CD4-positive, alpha-beta memory T cell (primary cell): ENCODE measurements around the gene PLCL1. TPM values are rescaled to one million over a fixed set of nuclear protein-coding genes. Genes with fewer than 3 reads are reported as not detected.

Experiments used
- CTCF ChIA-PET: fragments of 350-600 bp; sonication (Branson Sonifier 250); formaldehyde crosslinking; loops from one replicate; lab custom pipeline; 2021; ENCODE audit warnings: inconsistent platforms; ENCODE audit not compliant: partially characterized antibody; lab: Charles Lee
- POLR2A ChIA-PET: fragments of 350-600 bp; sonication (Branson Sonifier 250); formaldehyde crosslinking; loops from one replicate; lab custom pipeline; 2021; ENCODE audit not compliant: partially characterized antibody; lab: Charles Lee
- DNase-seq, 5 donors: peaks; one replicate each; pipeline versions ENCODE4 v3.0.0 to v3.0.0-alpha.2; 2020 to 2022; ENCODE audit warnings: mixed read lengths in 1 of 5
- H3K27ac ChIP-seq: one replicate; pipeline ENCODE4 v1.7.0; 2013; ENCODE audit warnings: low read depth, low read length
- H3K27me3 ChIP-seq: 2 replicates; pipeline ENCODE4 v1.7.0; 2013; ENCODE audit warnings: mild to moderate bottlenecking, low read length, moderate library complexity; ENCODE audit not compliant: insufficient read depth
- H3K36me3 ChIP-seq: 2 replicates; pipeline ENCODE4 v1.7.0; 2013; ENCODE audit warnings: mild to moderate bottlenecking, low read length, moderate library complexity; ENCODE audit not compliant: insufficient read depth
- H3K4me1 ChIP-seq: 2 replicates; pipeline ENCODE4 v1.7.0; 2013; ENCODE audit warnings: mild to moderate bottlenecking, low read length, moderate library complexity; ENCODE audit not compliant: insufficient read depth
- H3K4me3 ChIP-seq, 2 donors: one replicate each; pipeline ENCODE4 v1.7.0; 2013; ENCODE audit warnings: low read length in 2 of 2, mild to moderate bottlenecking in 1 of 2
- H3K9me3 ChIP-seq, 2 donors: one replicate each; pipeline ENCODE4 v1.7.0; 2013; ENCODE audit warnings: low read length in 2 of 2, control low read depth in 1 of 2; ENCODE audit not compliant: control insufficient read depth in 1 of 2
- H3K27ac Mint-ChIP-seq, 7 donors: one replicate each; pipeline ENCODE4 v1.8.0; 2020 to 2021; ENCODE audit warnings: mixed read lengths in 7 of 7, mild to moderate bottlenecking in 6 of 7, inconsistent platforms in 3 of 7, moderate library complexity in 3 of 7
- H3K27me3 Mint-ChIP-seq, 2 donors: one replicate each; pipeline ENCODE4 v1.8.0; 2020 to 2021; ENCODE audit warnings: mixed read lengths in 2 of 2
- H3K36me3 Mint-ChIP-seq, 2 donors: one replicate each; pipeline ENCODE4 v1.8.0; 2020 to 2021; ENCODE audit warnings: mixed read lengths in 2 of 2, inconsistent platforms in 1 of 2, mild to moderate bottlenecking in 1 of 2
- H3K4me1 Mint-ChIP-seq, 4 donors: one replicate each; pipeline ENCODE4 v1.8.0; 2020 to 2021; ENCODE audit warnings: mixed read lengths in 4 of 4, mild to moderate bottlenecking in 1 of 4
- H3K4me3 Mint-ChIP-seq, 8 donors: one replicate each; pipeline ENCODE4 v1.8.0; 2020 to 2021; ENCODE audit warnings: mixed read lengths in 8 of 8, mild to moderate bottlenecking in 7 of 8, moderate library complexity in 6 of 8, inconsistent platforms in 3 of 8
- H3K9me3 Mint-ChIP-seq, 8 donors: one replicate each; pipeline ENCODE4 v1.8.0; 2020 to 2021; ENCODE audit warnings: mixed read lengths in 8 of 8, mild to moderate bottlenecking in 5 of 8, inconsistent platforms in 3 of 8, moderate library complexity in 1 of 8
- intact Hi-C: fragments of 100-400 bp; cut with micrococcal nuclease; formaldehyde crosslinking; loops from one replicate; pipeline ENCODE4 v1.15.1; 2023
- polyA plus RNA-seq, 2 donors: library from polyadenylated mRNA; unstranded; fragments of 300-500 nt; fragmentation: Illumina TruSeq; gene quantifications; one replicate each; pipeline ENCODE4 v1.2.3, GENCODE V29; 2021
- total RNA-seq, 2 experiments: library from RNA; stranded (reverse); gene quantifications; one replicate each; pipeline ENCODE4 v1.2.3, GENCODE V29; 2021

PLCL1 gene
- total and polyA plus RNA-seq, 4 experiments from 2014 or later: 5.5 to 17.6 (median 12.4) TPM

GRCh38 chr2:197965756-197966155, 161.4 kb downstream of the PLCL1 start:
- Histone ChIP-seq H3K4me3 (no peak overlapping the region), H3K27me3 (no peaks in the 10 kb centered on the region), H3K27ac (no peak overlapping the region), H3K36me3 (no peaks in the 10 kb centered on the region), H3K9me3 (no peaks in the 10 kb centered on the region), H3K4me1 (no peaks in the 10 kb centered on the region)
- POLR2A ChIA-PET: no interaction called here
- no peak for DNase-seq
- Mint-ChIP-seq H3K27ac (no peak overlapping the region), H3K36me3 (peaks cover 21 to 45% of the 10 kb centered on the region in 2 donors), H3K9me3 (peaks cover 6 to 38% (median 33%) of the 10 kb centered on the region in 8 donors), H3K27me3 (no peaks in the 10 kb centered on the region), H3K4me1 (peaks cover 3 to 17% (median 9%) of the 10 kb centered on the region in 4 donors), H3K4me3 (peak overlapping the region in 1 of 8 donors; percentile 13)
- intact Hi-C loops: no loop called here
- CTCF ChIA-PET: no interaction called here

- Mint-ChIP-seq H3K36me3 (peaks cover 16 to 40% of the 10 kb centered on the region in 2 donors), H3K9me3 (peaks cover 0 to 20% (median 17%) of the 10 kb centered on the region in 8 donors), H3K4me1 (peaks cover 0 to 21% (median 7%) of the 10 kb centered on the region in 4 donors), H3K4me3 (no peak overlapping the region), H3K27ac (peak overlapping the region in 1 of 7 donors; percentile 19), H3K27me3 (no peaks in the 10 kb centered on the region)
- Histone ChIP-seq H3K4me3 (no peak overlapping the region), H3K36me3 (no peaks in the 10 kb centered on the region), H3K4me1 (no peaks in the 10 kb centered on the region), H3K27ac (no peak overlapping the region), H3K27me3 (no peaks in the 10 kb centered on the region), H3K9me3 (no peaks in the 10 kb centered on the region)
- CTCF ChIA-PET: no interaction called here
- POLR2A ChIA-PET: no interaction called here
- intact Hi-C loops: no loop called here
- no peak for DNase-seq
These were observed 165.0 kb downstream of the PLCL1 start for GRCh38 chr2:197969391-197969893.

GRCh38 chr2:197972061-197972460, 167.7 kb downstream of the PLCL1 start:
- Histone ChIP-seq H3K4me3 (no peak overlapping the region), H3K4me1 (no peaks in the 10 kb centered on the region), H3K36me3 (no peaks in the 10 kb centered on the region), H3K27me3 (no peaks in the 10 kb centered on the region), H3K9me3 (no peaks in the 10 kb centered on the region), H3K27ac (no peak overlapping the region)
- Mint-ChIP-seq H3K9me3 (peaks cover 0 to 2% (median 0%) of the 10 kb centered on the region in 8 donors), H3K27ac (no peak overlapping the region), H3K4me3 (no peak overlapping the region), H3K36me3 (peaks cover 3 to 23% of the 10 kb centered on the region in 2 donors), H3K4me1 (peaks cover 0 to 11% (median 7%) of the 10 kb centered on the region in 4 donors), H3K27me3 (no peaks in the 10 kb centered on the region)
- intact Hi-C loops: no loop called here
- DNase-seq: no peak
- ChIA-PET CTCF (no interaction called here), POLR2A (no interaction called here)

GRCh38 chr2:197972587-197972986, 168.2 kb downstream of the PLCL1 start:
- CTCF ChIA-PET: no interaction called here
- Histone ChIP-seq H3K4me3 (no peak overlapping the region), H3K36me3 (no peaks in the 10 kb centered on the region), H3K27ac (no peak overlapping the region), H3K27me3 (no peaks in the 10 kb centered on the region), H3K4me1 (no peaks in the 10 kb centered on the region), H3K9me3 (no peaks in the 10 kb centered on the region)
- intact Hi-C loops: no loop called here
- peaks cover 0 to 2% (median 0%) of the 10 kb centered on the region in 8 donors for H3K9me3 Mint-ChIP-seq
- peaks cover 0 to 11% (median 7%) of the 10 kb centered on the region in 4 donors for H3K4me1 Mint-ChIP-seq
- peaks cover 2 to 25% of the 10 kb centered on the region in 2 donors for H3K36me3 Mint-ChIP-seq
- H3K27me3 Mint-ChIP-seq: no peaks in the 10 kb centered on the region
- no peak overlapping the region for H3K4me3 Mint-ChIP-seq
- POLR2A ChIA-PET: no interaction called here
- DNase-seq: no peak
- H3K27ac Mint-ChIP-seq: no peak overlapping the region

- POLR2A ChIA-PET: no interaction called here
These were observed 169.4 kb downstream of the PLCL1 start for GRCh38 chr2:197973772-197974171.

GRCh38 chr2:197975931-197976519, 171.6 kb downstream of the PLCL1 start:
- Histone ChIP-seq H3K4me1 (no peaks in the 10 kb centered on the region), H3K9me3 (no peaks in the 10 kb centered on the region), H3K36me3 (no peaks in the 10 kb centered on the region), H3K4me3 (no peak overlapping the region), H3K27ac (no peak overlapping the region), H3K27me3 (no peaks in the 10 kb centered on the region)
- no peak overlapping the region for H3K27ac Mint-ChIP-seq
- intact Hi-C loops: no loop called here
- H3K4me3 Mint-ChIP-seq: no peak overlapping the region
- no peak for DNase-seq
- H3K36me3 Mint-ChIP-seq: peaks cover 0 to 23% of the 10 kb centered on the region in 2 donors
- POLR2A ChIA-PET: no interaction called here
- CTCF ChIA-PET: no interaction called here
- peaks cover 0 to 11% (median 9%) of the 10 kb centered on the region in 4 donors for H3K4me1 Mint-ChIP-seq
- H3K27me3 Mint-ChIP-seq: no peaks in the 10 kb centered on the region
- peaks cover 0 to 2% (median 0%) of the 10 kb centered on the region in 8 donors for H3K9me3 Mint-ChIP-seq

More at GRCh38 chr2:197973772-197974171, 169.4 kb downstream of the PLCL1 start:
- intact Hi-C loops: no loop called here
- no peak for DNase-seq
- CTCF ChIA-PET: no interaction called here
- H3K4me1 Mint-ChIP-seq: peaks cover 0 to 11% (median 6%) of the 10 kb centered on the region in 4 donors
- H3K4me3 Mint-ChIP-seq: no peak overlapping the region
- Histone ChIP-seq H3K36me3 (no peaks in the 10 kb centered on the region), H3K9me3 (no peaks in the 10 kb centered on the region), H3K27ac (no peak overlapping the region), H3K4me3 (no peak overlapping the region), H3K4me1 (no peaks in the 10 kb centered on the region), H3K27me3 (no peaks in the 10 kb centered on the region)
- H3K27ac Mint-ChIP-seq: peak overlapping the region in 1 of 7 donors; percentile 1
- no peaks in the 10 kb centered on the region for H3K27me3 Mint-ChIP-seq
- peaks cover 0 to 2% (median 0%) of the 10 kb centered on the region in 8 donors for H3K9me3 Mint-ChIP-seq
- H3K36me3 Mint-ChIP-seq: peaks cover 2 to 25% of the 10 kb centered on the region in 2 donors

- Histone ChIP-seq H3K27ac (no peak overlapping the region), H3K27me3 (no peaks in the 10 kb centered on the region), H3K36me3 (no peaks in the 10 kb centered on the region), H3K9me3 (no peaks in the 10 kb centered on the region), H3K4me1 (no peaks in the 10 kb centered on the region), H3K4me3 (no peak overlapping the region)
- H3K27me3 Mint-ChIP-seq: no peaks in the 10 kb centered on the region
- no peak overlapping the region for H3K27ac Mint-ChIP-seq
- intact Hi-C loops: no loop called here
- H3K4me1 Mint-ChIP-seq: peaks cover 0 to 9% (median 6%) of the 10 kb centered on the region in 4 donors
- DNase-seq: no peak
- H3K4me3 Mint-ChIP-seq: no peak overlapping the region
- no peaks in the 10 kb centered on the region for H3K9me3 Mint-ChIP-seq
- ChIA-PET CTCF (interaction anchor here (1.3 kb wide), 1 partner anchor 24 kb away, joined by 3 read pairs; no protein-coding TSS in a partner anchor), POLR2A (no interaction called here)
- peaks cover 0 to 20% of the 10 kb centered on the region in 2 donors for H3K36me3 Mint-ChIP-seq
These were observed 174.6 kb downstream of the PLCL1 start for GRCh38 chr2:197978971-197979370.
